DMS53 treated with DMSO at 0.1 percent for 48 hours (cell line): Measurements from ENCODE around the gene BBOF1.

Source experiments
- DNase-seq: peaks from one replicate; lab custom pipeline; 2025; ENCODE audit not compliant: unreplicated experiment; lab: John Stamatoyannopoulos, UW

The BBOF1 gene

DNA sequence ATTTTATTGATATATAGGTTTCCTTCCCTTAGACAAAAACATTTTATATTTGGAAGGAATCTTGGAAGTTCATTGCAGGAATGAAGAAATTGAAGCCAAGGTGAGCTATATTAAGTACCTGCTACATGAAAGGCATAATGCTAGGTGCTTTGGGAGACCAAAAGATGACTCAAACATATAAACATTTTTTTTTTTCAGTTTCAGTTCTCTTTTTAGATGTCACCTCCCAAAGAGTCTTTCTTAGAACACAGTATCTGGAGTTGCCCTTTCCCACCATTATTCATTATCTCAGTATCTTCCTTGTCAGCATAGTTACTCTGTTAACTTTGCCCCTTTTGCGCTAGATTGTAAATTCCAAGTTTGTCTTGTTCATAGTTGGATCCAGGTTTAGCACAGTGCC, 66.7 kb downstream of the BBOF1 start:
- no peak for DNase-seq

DNA sequence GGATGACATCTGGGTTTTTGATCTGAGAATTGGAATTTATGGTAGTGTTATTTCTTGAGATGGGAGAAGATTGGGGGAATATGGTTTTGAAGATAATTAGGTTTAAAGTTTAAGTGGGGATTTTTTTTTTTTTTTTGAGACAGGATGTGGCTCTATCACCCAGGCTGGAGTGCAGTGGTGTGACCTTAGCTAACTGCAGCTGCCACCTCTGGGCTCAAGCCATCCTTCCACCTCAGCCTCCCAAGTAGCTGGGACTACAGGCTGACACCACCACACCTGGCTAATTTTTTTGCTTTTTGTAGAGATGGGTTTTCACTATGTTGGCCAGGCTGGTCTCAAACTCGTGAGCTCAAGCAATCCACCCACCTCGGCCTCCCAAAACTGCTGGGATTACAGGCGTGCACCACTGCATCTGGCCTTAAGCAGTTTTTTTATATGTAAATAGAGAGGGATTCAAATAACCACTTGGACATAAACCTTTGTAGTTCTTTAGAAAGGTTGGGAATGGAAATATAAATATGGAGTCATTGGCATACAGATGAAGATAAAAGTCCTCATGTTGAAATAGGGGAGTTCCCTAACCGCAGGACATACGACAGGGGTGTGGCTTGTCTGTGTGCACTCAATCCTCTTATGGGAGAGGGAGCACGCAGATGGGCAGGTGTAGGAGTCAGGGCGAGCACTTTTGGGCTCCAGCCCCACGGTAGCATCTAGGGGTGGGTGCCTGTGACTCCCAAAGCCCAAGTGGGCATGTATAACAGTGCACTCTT, 70.3 kb downstream of the BBOF1 start:
- DNase-seq: no peak

DNA sequence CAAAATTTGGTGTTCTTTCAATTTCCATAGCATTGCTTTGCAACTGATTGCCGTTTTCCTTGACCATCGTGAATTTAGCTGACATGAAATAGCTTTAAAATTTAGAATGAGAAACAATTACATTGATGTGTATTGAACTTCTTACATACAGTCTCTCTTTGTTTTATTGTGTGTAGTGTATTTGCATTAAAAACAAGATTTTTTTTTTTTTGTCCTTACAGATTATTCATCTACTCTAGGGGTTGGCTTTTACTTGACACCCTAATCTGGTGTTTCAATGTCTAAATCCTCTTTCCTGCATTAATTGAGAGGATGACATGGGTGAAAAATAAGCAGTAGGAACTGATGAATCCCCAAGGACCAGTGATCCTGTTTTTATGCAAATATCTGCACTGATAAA, 86.2 kb downstream of the BBOF1 start:
- DNase-seq: no peak

DNA sequence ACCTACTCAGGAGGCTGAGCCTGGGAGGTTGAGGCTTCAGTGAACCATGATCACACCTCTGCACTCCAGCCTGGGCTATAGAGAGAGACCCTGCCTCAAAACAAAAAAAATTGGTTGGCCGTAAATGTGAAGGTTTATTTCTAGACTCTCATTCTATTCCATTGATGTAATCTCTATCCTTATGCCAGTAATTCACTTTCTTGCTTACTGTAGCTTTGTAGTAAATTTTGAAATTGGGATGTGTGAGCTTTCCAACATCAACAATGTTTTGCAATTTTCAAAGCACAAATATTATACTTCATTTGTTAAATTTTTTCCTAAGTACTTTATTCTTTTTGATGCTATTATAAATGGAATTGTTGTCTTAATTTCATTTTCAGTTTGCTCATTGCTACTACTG, 90.2 kb downstream of the BBOF1 start:
- DNase-seq: no peak

DNA sequence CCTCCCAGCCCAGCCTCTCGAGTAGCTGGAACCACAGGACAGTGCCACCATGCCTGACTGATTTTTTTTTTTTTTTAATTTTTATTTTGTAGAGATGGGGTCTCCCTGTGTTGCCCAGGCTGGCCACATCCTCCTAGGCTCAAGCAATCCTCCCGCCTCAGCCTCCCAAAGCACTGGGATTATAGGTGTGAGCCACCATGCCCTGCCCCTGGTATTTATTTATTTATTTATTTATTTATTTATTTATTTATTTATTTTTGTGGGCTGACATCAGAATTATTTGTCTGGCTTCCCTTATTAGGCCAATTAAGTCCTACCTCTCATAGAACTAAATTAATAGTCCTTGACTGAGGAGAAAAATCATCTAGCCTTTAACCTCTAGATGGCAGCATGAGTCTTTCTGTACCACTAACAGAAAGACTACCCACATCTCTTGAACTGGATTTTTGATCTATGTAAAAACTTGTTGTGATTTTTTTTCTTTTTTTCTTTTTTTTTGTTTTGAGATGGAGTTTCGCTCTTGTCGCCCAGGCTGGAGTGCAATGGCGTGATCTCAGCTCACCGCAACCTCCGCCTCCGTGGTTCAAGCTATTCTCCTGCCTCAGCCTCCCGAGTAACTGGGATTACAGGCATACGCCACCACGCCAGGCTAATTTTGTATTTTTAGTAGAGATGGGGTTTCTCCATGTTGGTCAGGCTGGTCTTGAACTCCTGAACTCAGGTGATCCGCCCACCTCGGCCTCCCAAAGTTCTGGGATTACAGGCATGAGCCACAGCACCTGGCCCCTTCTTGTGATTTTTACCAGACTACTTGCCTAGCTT, 92.5 kb downstream of the BBOF1 start:
- peak; percentile 29 for DNase-seq
